ENCODE data around the gene CKB. TPM values are rescaled to one million over a fixed set of nuclear protein-coding genes. Genes with fewer than 3 reads are reported as not detected.

CKB gene
- total and polyA plus RNA-seq, 9 of the 15 experiments (the other 6 are each of a cell fraction or from before 2014, with no cell fraction given), result 23.9 to 692 (median 132) TPM

DNA sequence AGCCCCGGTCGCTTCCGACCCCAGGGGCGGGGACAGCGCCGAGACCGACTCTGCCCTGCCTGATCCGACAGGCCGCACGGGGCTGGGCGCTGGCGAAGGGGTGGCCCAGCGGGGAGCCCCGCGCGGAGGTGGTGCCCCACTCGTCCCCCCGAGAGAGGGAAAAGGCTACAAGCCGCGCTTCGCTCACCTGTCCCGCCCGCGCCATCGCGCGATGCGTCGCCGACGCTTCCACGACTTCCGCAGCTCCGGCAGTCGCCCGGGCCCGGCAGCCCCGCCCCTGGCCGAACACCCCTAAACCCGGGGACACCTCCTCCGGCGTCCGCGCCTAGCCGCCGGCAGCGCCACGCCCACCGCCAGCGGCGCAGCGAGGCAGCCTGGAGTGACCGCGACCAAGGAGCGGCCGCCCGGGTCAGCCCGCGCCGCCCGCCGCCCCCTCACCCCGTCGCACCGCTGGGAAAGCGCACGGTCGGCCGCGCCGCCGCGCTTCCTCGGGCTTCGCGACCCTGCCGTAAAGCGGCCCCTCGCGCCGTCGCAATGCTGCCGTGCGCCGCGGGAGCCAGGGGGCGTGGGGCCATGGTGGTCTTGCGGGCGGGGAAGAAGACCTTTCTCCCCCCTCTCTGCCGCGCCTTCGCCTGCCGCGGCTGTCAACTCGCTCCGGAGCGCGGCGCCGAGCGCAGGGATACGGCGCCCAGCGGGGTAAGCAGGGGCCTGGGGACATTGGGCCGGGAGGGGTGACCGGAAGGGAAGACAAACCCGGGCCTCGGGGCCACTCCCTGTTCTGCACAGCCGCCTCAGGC, 40.0 kb upstream of the CKB start, which contains the start of the genes BAG5 and COA8 (continued):
- TF ChIP-seq, protein P1, sequence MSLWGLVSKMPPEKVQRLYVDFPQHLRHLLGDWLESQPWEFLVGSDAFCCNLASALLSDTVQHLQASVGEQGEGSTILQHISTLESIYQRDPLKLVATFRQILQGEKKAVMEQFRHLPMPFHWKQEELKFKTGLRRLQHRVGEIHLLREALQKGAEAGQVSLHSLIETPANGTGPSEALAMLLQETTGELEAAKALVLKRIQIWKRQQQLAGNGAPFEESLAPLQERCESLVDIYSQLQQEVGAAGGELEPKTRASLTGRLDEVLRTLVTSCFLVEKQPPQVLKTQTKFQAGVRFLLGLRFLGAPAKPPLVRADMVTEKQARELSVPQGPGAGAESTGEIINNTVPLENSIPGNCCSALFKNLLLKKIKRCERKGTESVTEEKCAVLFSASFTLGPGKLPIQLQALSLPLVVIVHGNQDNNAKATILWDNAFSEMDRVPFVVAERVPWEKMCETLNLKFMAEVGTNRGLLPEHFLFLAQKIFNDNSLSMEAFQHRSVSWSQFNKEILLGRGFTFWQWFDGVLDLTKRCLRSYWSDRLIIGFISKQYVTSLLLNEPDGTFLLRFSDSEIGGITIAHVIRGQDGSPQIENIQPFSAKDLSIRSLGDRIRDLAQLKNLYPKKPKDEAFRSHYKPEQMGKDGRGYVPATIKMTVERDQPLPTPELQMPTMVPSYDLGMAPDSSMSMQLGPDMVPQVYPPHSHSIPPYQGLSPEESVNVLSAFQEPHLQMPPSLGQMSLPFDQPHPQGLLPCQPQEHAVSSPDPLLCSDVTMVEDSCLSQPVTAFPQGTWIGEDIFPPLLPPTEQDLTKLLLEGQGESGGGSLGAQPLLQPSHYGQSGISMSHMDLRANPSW (CRISPR knock-in tag; IDR thresholded peaks at IDR 0.05), result no peak
- no peak for TF ChIP-seq CBFA2T2 (conservative IDR thresholded peaks at IDR 0.05)
- TF ChIP-seq BCOR (IDR thresholded peaks at IDR 0.05), result no peak
- no peak for TF ChIP-seq MCM2 (IDR thresholded peaks at IDR 0.05; ENCODE audit: low read depth)
- TF ChIP-seq NEUROD1 (IDR thresholded peaks at IDR 0.05; ENCODE audit: borderline replicate concordance, low read depth, low read length, partially characterized antibody), result peak; percentile 55
- no peak for TF ChIP-seq ZBTB34 (CRISPR knock-in tag; IDR thresholded peaks at IDR 0.05)
- no peak for TF ChIP-seq POLR3G (IDR thresholded peaks at IDR 0.05; ENCODE audit: extremely low read depth, insufficient read length, insufficient replicate concordance)
- TF ChIP-seq, protein P2, sequence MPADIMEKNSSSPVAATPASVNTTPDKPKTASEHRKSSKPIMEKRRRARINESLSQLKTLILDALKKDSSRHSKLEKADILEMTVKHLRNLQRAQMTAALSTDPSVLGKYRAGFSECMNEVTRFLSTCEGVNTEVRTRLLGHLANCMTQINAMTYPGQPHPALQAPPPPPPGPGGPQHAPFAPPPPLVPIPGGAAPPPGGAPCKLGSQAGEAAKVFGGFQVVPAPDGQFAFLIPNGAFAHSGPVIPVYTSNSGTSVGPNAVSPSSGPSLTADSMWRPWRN (IDR thresholded peaks at IDR 0.05; ENCODE audit: low read depth), result no peak
- TF ChIP-seq NUFIP1 (IDR thresholded peaks at IDR 0.05; ENCODE audit: partially characterized antibody), result no peak
- no peak for TF ChIP-seq FOS (IDR thresholded peaks at IDR 0.05; ENCODE audit: extremely low read depth, insufficient read length)
- TF ChIP-seq RFX5 (IDR thresholded peaks at IDR 0.05; ENCODE audit: low read depth, low read length), result no peak
- no peak for TF ChIP-seq BRD9 (IDR thresholded peaks at IDR 0.05; ENCODE audit: low read depth, partially characterized antibody)
- TF ChIP-seq SAP30 (IDR thresholded peaks at IDR 0.05; ENCODE audit: borderline replicate concordance, insufficient read depth, low read depth, low read length, poor library complexity, severe bottlenecking), result peak; percentile 64
- no peak for TF ChIP-seq IRF2 (CRISPR knock-in tag; IDR thresholded peaks at IDR 0.05)
- TF ChIP-seq KLF1 (tag; IDR thresholded peaks at IDR 0.05), result no peak
- peak; percentile 100 for TF ChIP-seq E4F1 (CRISPR knock-in tag; IDR thresholded peaks at IDR 0.05; ENCODE audit: borderline replicate concordance)
- no peak for TF ChIP-seq MAFF (IDR thresholded peaks at IDR 0.05; ENCODE audit: low read length)
- no peak for TF ChIP-seq TEAD2 (tag; IDR thresholded peaks at IDR 0.05)
- no peak for TF ChIP-seq DMBX1 (CRISPR knock-in tag; IDR thresholded peaks at IDR 0.05; ENCODE audit: borderline replicate concordance)
